ENCODE measurements around the gene PER2. TPM values are rescaled to one million over a fixed set of nuclear protein-coding genes. Genes with fewer than 3 reads are reported as not detected.

The PER2 gene
- total RNA-seq, 1 donor from 2014 or later: 3.8 TPM

DNA sequence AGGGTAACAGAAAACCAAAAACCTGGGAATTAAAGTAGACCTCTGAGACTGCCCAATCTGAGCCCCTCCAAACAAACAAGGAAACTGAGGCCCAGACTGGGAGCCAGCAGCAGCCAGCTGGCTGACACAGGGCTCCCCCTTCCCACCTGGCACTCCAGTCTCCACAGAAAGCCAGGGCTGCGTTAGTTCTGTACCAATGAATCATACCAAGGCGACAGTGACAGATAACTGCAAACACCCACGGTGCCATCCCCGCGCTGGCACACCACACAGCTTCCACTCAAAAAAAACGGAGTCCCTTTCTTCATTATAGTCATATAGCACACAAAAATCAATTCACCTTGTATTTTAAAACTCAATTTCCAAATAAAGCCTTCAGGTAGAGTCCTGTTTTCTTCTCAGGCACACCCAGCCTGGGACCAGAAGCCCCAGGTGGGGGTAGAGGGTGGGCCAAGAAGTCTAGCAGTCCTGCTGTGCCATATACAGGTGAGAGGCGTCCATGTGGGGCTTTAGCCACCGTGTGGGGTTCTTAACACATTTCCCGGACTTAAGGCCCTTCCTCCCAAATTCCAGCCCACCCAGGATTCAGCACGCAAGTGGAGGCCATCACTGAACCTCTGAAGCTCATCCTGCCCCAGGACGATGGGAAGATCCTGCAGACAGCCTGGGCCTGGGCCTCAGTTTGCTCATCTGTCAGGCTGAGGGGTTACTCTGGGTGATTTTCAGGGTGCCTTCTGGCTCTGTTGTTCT is 1.2 kb downstream of the PER2 start:
- Mint-ChIP-seq H3K36me3 (ENCODE audit: unreplicated experiment) (no peaks in the 10 kb centered on the region), H3K27ac (ENCODE audit: unreplicated experiment) (no peak overlapping the region), H3K4me3 (ENCODE audit: unreplicated experiment) (peak overlapping the region; percentile 88), H3K9me3 (ENCODE audit: unreplicated experiment) (peaks cover 5% of the 10 kb centered on the region), H3K27me3 (ENCODE audit: unreplicated experiment) (peaks cover 6% of the 10 kb centered on the region), H3K4me1 (ENCODE audit: low read depth, unreplicated experiment) (peaks cover 10% of the 10 kb centered on the region)
- TF ChIP-seq CTCF (IDR thresholded peaks at IDR 0.05; ENCODE audit: partially characterized antibody, unreplicated experiment): no peak
- no peak for DNase-seq

DNA sequence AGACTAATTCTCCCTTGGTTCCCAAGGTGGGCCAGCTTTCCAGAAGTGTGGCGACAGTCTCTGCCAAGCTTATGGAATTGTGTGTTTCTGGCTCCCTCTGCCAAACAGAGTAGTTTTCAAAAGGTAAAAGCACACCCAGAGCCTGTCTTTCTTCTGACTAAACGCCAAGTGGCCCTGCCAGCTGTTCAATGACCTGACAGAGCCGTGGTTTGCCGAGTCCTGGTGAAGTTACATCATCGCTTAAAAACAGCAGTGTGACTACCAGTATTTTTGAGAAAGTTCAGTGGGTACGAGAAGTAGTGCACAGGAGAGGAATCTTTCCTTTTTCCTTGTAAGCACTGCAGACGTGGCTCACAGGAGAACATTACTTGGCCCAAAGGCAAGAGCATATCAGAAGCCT is 1.9 kb downstream of the PER2 start:
- Mint-ChIP-seq H3K9me3 (ENCODE audit: unreplicated experiment) (peaks cover 5% of the 10 kb centered on the region), H3K4me3 (ENCODE audit: unreplicated experiment) (peak overlapping the region; percentile 88), H3K36me3 (ENCODE audit: unreplicated experiment) (no peaks in the 10 kb centered on the region), H3K27ac (ENCODE audit: unreplicated experiment) (no peak overlapping the region), H3K4me1 (ENCODE audit: low read depth, unreplicated experiment) (peaks cover 10% of the 10 kb centered on the region), H3K27me3 (ENCODE audit: unreplicated experiment) (peaks cover 6% of the 10 kb centered on the region)
- no peak for DNase-seq
- TF ChIP-seq CTCF (IDR thresholded peaks at IDR 0.05; ENCODE audit: partially characterized antibody, unreplicated experiment): no peak

GRCh38 chr2:238286095-238286494 is 2.3 kb downstream of the PER2 start:
- no peak for TF ChIP-seq CTCF (IDR thresholded peaks at IDR 0.05; ENCODE audit: partially characterized antibody, unreplicated experiment)
- no peak overlapping the region for H3K4me3 Mint-ChIP-seq (ENCODE audit: unreplicated experiment)
- H3K9me3 Mint-ChIP-seq (ENCODE audit: unreplicated experiment): peaks cover 5% of the 10 kb centered on the region
- no peak overlapping the region for H3K27ac Mint-ChIP-seq (ENCODE audit: unreplicated experiment)
- no peaks in the 10 kb centered on the region for H3K36me3 Mint-ChIP-seq (ENCODE audit: unreplicated experiment)
- no peak for DNase-seq
- peaks cover 6% of the 10 kb centered on the region for H3K27me3 Mint-ChIP-seq (ENCODE audit: unreplicated experiment)
- H3K4me1 Mint-ChIP-seq (ENCODE audit: low read depth, unreplicated experiment): peaks cover 10% of the 10 kb centered on the region

- no peak overlapping the region for H3K27ac Mint-ChIP-seq (ENCODE audit: unreplicated experiment)
- DNase-seq: no peak
- no peak for TF ChIP-seq CTCF (IDR thresholded peaks at IDR 0.05; ENCODE audit: partially characterized antibody, unreplicated experiment)
- H3K4me1 Mint-ChIP-seq (ENCODE audit: low read depth, unreplicated experiment): peaks cover 10% of the 10 kb centered on the region
- no peaks in the 10 kb centered on the region for H3K36me3 Mint-ChIP-seq (ENCODE audit: unreplicated experiment)
- no peak overlapping the region for H3K4me3 Mint-ChIP-seq (ENCODE audit: unreplicated experiment)
- peaks cover 6% of the 10 kb centered on the region for H3K27me3 Mint-ChIP-seq (ENCODE audit: unreplicated experiment)
- peaks cover 5% of the 10 kb centered on the region for H3K9me3 Mint-ChIP-seq (ENCODE audit: unreplicated experiment)
Observed at GRCh38 chr2:238285653-238286082, 2.7 kb downstream of the PER2 start.

DNA sequence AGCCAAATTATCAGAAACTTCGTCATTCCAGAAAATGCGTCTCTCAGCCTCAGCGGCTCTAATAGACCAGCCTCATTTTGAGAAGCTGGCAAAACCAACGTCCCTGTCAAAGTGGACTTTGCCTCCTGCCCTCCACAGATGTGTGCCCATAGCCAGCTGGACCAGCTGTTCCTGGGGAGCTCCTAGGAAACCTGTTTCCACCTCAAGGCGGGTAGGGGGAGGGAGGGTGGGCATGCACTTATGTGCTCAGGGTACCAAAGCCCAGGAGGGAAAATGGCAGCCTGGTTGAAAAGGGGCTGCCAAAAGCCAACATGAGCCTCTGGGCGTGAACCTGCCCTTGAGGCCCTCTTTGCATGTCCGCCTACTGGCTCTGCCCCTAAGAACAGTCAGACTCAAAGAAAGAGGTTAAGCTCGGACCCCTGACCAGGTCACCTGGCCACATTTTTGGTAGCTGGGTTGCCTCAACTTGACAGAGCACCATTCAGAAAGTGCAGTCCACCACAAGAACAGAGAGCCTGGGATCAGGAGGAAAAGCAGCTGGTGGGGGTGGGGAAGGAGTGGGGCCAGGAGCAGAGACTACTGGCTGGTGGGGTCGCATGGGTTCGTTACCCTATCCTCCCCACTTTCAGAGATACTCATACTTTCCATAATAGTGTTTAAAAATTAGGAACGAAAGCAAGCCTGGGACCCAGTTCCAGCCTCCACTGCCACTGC is 3.5 kb downstream of the PER2 start:
- H3K36me3 Mint-ChIP-seq (ENCODE audit: unreplicated experiment): no peaks in the 10 kb centered on the region
- peaks cover 2% of the 10 kb centered on the region for H3K27me3 Mint-ChIP-seq (ENCODE audit: unreplicated experiment)
- DNase-seq: no peak
- no peak for TF ChIP-seq CTCF (IDR thresholded peaks at IDR 0.05; ENCODE audit: partially characterized antibody, unreplicated experiment)
- H3K27ac Mint-ChIP-seq (ENCODE audit: unreplicated experiment): no peak overlapping the region
- H3K4me1 Mint-ChIP-seq (ENCODE audit: low read depth, unreplicated experiment): peaks cover 10% of the 10 kb centered on the region
- peaks cover 5% of the 10 kb centered on the region for H3K9me3 Mint-ChIP-seq (ENCODE audit: unreplicated experiment)
- H3K4me3 Mint-ChIP-seq (ENCODE audit: unreplicated experiment): no peak overlapping the region
